NCI-H2107 (cell line): ENCODE measurements around the gene EIF1AD.
A peak's percentile ranks its signal among the peaks of the same experiment; 100 is the strongest.
"Not testable (repeated sequence)": the region's sequence is repeated elsewhere in the genome, so short reads cannot be mapped to it uniquely, and the experiment has no call there.

Experiments used
- DNase-seq: peaks from one replicate; lab custom pipeline; 2025; lab: John Stamatoyannopoulos, UW

The EIF1AD gene

DNA sequence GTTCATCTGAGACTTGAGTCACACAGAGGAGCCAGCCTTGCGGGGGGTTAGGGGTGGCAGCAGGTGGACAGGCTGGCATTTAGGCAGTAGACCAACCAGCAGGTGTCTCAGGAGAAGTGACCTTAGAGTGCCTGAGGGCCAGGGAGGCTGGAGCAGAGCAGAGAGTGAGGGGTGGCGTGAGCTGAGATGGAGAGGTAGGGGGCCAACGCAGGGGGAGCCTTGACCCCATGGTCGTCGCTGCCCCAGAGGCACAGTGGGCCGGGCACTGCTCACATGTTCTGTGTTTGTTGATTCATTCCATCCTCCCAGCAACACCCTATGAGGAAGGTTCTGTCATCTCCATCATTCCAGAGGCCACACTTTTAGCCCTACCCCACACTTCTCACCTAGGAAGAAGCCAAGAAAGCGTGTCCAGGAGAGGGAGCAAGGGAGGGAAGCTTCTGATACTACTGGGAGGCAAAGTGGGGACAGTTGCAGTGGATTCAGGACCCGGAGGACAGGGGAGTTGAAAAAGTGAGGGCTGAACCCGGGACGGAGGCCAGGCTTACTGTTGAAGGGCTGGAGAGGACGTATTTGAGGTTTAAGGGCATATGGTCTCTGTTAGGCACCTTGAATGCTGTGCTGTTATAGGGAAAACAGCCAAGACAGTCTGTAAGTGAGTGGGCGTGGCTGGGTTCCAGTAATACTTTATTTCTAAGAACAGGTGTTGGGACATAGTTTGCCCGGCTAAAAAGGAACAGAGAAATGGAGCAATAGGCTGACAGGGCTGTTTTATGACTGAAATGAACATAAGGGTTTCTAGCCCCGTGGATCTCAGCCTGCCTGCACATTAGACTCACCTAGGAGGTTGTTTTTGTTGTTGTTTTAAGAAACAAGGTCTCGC lies 33.1 kb downstream of the EIF1AD start:
- DNase-seq, result no peak

DNA sequence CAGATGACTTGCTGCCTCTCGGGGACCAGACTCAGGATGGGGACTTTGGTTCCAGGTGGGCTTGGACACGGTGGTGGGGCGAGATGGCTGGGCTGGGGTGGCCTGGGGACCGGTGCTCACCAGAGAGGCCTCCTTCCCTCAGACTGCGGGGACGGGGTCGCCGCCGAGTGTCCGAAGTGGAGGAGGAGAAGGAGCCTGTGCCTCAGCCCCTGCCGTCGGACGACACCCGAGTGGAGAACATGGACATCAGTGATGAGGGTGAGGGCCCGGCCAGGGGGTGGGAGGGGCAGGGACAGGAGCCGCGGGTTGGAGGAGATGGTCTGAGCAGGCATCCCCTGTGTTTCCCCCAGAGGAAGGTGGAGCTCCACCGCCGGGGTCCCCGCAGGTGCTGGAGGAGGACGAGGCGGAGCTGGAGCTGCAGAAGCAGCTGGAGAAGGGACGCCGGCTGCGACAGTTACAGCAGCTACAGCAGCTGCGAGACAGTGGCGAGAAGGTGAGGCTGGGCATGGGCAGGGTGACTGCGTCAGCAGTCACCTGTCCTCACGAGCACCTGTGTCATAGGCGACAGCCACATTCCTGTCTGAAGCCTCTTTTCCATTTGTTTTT lies 34.5 kb downstream of the EIF1AD start:
- DNase-seq, result no peak

DNA sequence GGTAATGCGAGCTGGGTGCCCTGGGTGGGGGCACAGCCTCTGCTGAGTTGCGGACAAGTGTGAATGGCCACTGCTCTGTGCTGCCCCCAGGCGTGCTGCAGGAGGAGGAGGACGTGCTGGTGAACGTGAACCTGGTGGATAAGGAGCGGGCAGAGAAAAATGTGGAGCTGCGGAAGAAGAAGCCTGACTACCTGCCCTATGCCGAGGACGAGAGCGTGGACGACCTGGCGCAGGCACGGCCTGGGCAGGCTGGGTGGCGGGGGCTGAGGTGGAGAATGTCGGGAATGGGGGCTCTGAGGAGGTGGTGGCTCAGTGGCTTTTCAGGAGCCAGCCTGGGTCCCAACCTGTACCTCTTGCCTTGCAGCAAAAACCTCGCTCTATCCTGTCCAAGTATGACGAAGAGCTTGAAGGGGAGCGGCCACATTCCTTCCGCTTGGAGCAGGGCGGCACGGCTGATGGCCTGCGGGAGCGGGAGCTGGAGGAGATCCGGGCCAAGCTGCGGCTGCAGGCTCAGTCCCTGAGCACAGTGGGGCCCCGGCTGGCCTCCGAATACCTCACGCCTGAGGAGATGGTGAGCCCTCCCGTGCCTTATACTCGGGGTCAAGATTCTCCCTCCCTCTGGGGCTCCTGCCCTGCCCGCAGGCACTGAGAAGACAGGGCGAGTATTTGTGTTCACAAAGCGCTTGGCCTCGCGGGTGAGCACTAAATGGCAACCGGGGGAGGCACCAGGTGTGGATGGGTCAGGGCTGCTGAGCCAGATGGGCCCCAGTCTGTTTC lies 35.8 kb downstream of the EIF1AD start:
- DNase-seq, result no peak

DNA sequence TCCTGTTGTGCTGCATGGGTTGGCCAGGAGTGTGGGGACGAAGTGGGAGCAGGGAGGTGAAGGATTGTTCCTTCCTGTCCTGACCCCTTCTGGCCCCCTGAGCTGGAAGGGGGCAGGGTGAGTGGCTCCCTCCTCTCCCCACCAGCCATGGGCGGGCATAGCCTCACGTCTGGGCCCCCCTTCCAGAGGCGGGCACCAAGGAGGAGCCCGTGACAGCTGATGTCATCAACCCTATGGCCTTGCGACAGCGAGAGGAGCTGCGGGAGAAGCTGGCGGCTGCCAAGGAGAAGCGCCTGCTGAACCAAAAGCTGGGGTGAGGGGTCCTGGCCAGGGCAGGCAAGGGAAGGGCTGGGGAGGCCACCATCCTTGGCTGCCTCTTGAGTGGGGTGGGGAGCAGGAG lies 37.1 kb downstream of the EIF1AD start:
- no peak for DNase-seq

DNA sequence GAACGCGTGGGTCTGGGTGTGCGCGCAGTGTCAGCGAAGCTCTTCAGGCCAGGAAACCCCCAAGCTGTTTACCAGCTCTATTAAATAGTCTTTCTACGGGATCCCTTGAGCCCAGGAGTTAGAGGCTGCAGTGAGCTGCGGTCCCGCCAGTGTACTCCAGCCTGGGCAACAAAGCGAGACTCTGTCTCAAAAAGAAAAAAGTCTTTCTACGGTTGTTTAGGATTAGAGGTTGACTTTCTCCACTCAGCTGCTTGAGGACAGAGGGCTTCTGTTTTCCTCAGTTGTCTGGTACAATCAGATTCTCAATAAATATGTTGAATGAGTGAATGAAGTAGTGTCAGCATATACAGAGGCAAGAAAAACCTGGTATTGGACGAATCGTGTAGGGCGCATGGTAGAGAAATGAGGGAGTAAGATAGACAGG lies 39.8 kb downstream of the EIF1AD start:
- no peak for DNase-seq

DNA sequence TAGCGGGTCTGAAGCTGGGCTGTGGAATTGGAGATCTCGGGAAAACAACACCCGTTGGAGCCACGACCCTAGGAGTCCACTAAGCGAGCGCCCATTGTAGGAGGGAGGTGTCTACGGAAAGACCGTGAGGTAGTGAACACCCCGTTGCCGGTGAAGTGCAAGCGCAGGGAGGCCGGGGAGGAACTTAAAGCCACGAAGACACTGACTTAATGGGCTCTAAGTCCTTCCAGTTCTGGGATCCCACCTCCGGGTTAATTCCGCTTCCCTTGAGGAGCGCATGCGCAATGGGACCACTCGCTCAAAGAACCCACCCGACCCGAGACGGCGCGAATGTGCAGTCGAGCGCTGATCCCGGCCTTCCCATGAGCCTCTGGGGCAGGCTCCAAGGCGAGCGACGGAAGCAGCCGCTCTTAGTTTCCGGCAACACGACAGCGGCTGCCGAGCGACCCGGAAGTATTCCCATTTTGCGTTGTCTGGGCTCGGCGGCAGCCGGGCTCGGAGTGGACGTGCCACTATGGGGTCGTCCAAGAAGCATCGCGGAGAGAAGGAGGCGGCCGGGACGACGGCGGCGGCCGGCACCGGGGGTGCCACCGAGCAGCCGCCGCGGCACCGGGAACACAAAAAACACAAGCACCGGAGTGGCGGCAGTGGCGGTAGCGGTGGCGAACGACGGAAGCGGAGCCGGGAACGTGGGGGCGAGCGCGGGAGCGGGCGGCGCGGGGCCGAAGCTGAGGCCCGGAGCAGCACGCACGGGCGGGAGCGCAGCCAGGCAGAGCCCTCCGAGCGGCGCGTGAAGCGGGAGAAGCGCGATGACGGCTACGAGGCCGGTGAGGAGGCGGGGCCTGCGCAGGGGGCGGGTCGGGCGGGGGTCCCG lies 40.5 kb downstream of the EIF1AD start, which contains the start of gene SART1:
Gene SART1 (plus strand): TSS at position 468 of the 874 bp plus-strand sequence. CDS start 47 bp downstream, at position 515.
- DNase-seq, result peak; percentile 97

DNA sequence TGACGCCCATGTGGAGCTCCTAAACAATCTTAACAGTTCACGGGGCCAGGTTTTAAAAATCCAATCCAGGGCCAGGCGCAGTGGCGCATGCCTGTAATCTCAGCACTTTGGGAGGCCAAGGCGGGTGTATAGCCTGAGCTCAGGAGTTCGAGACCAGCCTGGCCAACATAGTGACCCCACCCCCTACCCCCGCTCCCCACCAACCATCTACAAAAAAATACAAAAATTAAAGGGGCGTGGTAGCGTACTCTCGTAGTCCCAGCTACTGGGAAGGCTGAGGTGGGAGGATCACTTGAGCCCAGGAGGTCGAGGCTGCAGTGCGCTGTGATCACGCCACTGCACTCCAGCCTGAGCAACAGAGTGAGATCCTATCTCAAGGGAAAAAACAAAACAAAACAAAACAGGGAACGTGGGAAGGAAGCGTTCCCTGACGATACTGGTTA lies 41.1 kb downstream of the EIF1AD start:
- no peak for DNase-seq

DNA sequence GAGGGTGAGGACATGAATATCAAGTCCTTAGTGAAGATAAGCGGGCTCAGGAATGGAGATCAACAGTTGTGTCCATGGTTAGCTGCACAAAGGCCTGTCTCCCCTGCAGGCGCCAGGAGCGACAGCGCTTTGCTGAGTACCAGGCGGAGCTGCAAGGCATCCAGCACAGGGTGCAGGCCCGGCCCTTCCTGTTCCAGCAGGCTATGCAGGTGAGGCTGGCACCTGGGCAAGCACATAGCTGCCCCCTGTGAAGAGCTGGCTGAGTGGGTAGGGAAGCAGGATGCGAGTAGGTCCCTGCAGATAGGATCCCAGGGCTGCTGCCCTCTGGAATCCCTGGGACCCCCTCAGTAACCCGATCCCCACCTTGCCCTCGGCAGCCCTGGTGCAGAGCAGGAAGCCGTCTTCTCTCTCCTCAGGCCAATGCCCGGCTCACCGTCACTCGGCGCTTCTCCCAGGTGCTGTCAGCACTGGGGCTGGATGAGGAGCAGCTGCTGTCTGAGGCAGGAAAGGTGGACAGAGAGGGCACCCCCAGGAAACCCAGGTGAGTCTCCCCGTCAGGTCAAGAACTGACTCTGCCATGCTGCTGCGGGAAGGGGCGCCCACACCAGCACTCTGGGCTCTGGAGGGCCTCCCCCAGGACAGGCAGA lies 43.1 kb downstream of the EIF1AD start:
- peak; percentile 5 for DNase-seq

DNA sequence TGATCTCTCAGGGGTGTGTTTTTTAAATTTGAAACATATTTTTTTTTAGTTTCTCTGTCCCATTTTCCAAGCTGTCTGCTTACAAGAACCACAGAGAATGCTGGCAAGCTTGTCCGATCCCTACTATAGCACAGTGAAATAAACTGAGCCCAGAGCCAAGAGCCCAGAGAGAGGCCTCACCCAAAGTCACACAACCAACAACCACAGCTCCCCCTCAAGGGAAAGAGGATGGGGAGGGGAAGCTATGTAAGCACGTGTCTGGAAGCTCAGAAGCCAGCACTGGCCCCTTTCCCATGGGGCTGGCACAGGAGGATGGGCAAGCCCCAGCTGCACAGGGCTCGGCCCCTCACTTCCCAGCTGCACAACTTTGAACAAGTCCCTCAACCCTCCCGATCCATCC lies 43.7 kb downstream of the EIF1AD start:
- no peak for DNase-seq

DNA sequence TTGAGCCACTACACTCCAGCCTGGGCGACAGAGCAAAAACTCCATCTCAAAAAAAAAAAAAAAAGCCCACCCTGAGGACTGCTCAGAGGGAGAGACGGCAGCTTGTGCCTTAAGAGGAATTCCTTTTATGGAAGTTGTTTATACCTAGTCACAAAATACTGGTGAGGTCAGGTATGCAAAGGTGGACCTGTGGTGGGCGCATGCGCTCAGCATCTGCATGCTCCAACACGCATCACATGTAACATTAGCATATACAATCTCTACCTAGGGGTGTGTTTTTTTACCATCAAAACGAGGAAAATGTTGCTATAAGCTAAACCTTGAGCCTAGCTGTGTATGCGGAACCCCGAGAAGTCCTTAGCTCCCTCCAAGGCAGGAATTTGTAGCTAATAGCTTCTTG lies 47.2 kb downstream of the EIF1AD start:
- no peak for DNase-seq

DNA sequence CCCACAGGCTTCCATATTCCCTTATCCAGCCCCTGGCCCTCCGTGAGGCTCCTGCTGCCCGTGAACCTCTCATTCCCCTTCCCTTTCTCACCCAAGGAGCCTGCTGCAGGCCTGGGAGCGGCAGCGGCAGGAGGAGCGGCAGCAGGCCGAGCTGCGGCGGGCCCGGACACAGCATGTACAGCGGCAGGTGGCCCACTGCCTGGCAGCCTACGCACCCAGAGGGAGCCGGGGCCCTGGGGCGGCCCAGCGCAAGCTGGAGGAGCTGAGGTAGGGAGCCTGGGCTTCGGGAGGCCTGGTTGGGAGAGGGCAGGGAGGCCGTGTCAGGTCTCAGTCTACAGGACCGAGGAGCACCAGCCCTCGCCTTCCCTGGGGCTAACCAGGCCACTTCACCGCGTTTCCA lies 48.5 kb downstream of the EIF1AD start:
- DNase-seq, result no peak

DNA sequence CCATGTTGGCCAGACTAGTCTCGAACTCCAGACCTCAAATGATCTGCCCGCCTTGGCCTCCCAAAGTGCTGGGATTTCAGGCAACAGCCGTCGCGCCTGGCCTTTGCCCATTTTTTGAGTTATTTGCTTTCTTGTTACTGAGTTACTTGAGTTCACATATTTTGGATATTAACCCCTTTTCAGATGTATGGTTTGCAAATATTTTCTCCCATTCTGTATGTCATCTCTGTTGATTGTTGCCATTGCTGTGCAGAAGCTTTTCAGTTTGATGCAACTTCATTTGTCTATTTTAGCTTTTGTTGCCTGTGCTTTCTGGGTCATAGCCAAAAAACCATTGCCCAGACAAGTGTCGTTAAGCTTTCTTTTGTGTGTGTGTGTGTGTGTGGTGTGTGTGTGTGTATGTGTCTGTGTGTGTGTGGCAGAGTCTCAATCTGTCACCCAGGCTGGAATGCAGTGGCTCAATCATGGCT lies 49.9 kb downstream of the EIF1AD start:
- DNase-seq, result no peak

DNA sequence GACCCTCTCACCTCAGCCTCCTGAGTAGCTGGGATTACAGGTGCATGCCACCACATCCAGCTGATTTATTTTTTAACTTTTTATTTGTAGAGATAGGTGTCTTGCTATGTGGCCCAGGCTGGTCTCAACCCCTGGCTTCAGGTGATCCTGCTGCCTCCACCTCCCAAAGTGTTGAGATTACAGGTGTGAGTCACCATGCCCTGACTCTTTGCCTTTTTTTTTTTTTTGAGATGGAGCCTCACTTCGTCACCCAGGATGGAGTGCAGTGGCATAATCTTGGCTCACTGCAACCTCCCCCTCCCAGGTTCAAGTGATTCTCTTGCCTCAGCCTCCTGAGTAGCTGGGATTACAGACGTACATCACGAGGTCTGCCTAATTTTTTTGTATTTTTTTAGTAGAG lies 50.3 kb downstream of the EIF1AD start:
- not testable (repeated sequence) for DNase-seq

DNA sequence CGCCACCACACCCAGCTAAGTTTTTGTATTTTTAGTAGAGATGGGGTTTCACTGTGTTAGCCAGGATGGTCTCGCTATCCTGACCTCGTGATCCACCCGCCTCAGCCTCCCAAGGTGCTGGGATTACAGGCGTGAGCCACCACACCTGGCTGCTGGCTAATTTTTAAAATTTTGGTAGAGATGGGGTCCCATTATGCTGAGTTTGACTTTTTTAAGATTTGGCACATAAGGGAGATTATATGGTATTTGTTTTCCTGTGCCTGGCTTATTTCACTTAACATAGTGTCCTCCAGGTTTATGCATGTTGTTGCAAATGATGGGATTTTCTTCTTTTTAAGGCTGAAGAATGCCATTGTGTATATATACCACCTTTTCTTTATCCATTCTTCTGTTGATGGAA lies 51.2 kb downstream of the EIF1AD start:
- DNase-seq, result not testable (repeated sequence)

DNA sequence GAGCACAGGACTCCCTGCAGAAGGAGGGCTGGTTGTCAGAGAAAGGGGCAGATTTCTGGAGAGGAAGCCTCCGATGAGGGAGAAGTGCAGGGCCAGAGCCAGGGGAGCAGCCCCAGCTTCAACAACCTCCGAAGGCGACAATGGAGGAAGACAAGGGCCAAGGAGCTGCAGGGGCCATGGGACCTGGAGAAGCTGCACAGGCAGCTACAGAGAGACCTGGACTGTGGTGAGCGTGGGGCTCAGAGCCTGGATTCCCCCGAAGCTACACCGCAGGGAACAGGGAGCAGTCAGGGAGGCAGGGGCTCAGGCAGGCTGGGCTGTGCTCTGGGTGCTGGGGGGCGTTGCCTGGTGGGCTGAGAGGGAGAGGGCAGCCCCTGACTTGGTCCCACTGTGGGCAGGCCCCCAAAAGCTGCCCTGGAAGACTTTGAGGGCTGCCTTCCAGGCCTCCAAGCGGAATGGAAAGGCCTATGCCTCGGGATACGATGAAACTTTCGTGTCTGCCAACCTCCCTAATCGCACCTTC lies 54.3 kb downstream of the EIF1AD start:
- DNase-seq, result no peak

DNA sequence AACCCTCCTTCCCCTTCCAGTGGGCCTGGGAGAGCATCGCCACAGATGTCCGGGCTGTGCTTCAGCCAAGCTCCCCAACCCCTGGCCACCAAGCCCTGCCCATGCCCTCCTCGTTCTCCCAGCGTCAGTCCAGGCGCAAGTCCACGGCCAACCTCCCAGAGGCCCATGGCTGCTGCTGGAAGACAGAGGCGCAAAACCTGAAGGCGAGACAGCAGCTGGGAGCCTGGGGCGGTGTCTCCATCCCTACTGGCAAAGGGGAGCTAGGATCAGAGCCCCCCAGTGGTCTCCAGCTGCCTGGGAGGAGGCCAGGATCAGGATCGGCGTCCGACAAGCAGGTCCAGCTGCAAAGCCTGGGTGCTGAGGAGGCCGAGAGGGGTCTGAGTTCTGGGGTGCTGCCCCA lies 54.8 kb downstream of the EIF1AD start:
- DNase-seq, result no peak

DNA sequence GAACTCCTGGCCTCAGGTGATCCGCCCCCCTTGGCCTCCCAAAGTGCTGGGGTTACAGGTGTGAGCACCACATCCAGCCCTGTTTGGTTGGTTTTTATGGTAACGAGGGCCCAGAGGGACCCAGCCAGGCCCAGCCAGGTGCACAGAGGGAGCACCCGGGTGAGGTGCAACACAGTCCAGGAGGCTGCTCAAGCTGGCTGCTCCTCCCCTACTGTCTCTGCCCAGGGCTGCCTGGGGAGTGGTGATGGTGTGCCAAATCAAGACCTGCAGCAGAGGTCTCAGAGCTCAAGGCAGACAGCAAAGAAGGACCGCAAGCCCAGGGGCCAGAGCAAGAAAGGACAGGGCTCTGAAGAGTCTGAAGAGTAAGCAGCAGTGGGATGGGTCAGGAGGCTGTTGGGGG lies 55.3 kb downstream of the EIF1AD start:
- DNase-seq, result no peak
